C4-2B (cell line): ENCODE data around the gene HS3ST4.

Source experiments
- CTCF ChIP-seq: fragments of 450-650 bp; conservative IDR thresholded peaks from 2 replicates; pipeline ENCODE4 v1.5.1; 2017; ENCODE audit warnings: mild to moderate bottlenecking
- ZFX ChIP-seq: fragments of 450-650 bp; IDR thresholded peaks from 2 replicates; pipeline ENCODE4 v1.6.1; 2017

- no peak for TF ChIP-seq CTCF
- TF ChIP-seq ZFX: no peak
Observed at GRCh38 chr16:25751230-25751835, 59.6 kb downstream of the HS3ST4 start.
